Heart right ventricle (tissue), 16 donors: ENCODE measurements around the gene NAGPA. TPM values are rescaled to one million over a fixed set of nuclear protein-coding genes. Genes with fewer than 3 reads are reported as not detected.

Experiments
- ATAC-seq, 8 donors: fragments of 200-7000 bp; cut with Tn5 transposase; one replicate each; pipeline ENCODE4 v1.9.1; 2020; ENCODE audit warnings: mild to moderate bottlenecking in 8 of 8, moderate library complexity in 8 of 8, moderate number of reproducible peaks in 1 of 8
- DNase-seq, 2 donors: peaks; one replicate each; pipeline ENCODE4 v3.0.0-alpha.2; 2020
- H3K27ac ChIP-seq, 10 donors: fragments of 200-600 bp; sonication (generic) in 2 of 10; one replicate each; pipeline versions ENCODE4 v1.5.0 to v1.8.0; 2020 to 2022; ENCODE audit warnings: mild to moderate bottlenecking in 3 of 10
- H3K27me3 ChIP-seq, 7 donors: fragments of 200-600 bp; one replicate each; pipeline ENCODE4 v1.8.0; 2021 to 2022; ENCODE audit warnings: mild to moderate bottlenecking in 2 of 7
- H3K36me3 ChIP-seq, 9 donors: fragments of 200-600 bp; sonication (generic) in 1 of 9; one replicate each; pipeline versions ENCODE4 v1.5.0 to v1.8.0; 2020 to 2022; ENCODE audit warnings: mild to moderate bottlenecking in 2 of 9
- H3K4me1 ChIP-seq, 9 donors: fragments of 200-600 bp; sonication (generic) in 1 of 9; one replicate each; pipeline versions ENCODE4 v1.5.0 to v1.8.0; 2020 to 2022; ENCODE audit warnings: mild to moderate bottlenecking in 4 of 9
- H3K4me3 ChIP-seq, 10 donors: fragments of 200-600 bp; sonication (generic) in 2 of 10; one replicate each; pipeline versions ENCODE4 v1.5.0 to v1.8.0; 2020 to 2022; ENCODE audit warnings: mild to moderate bottlenecking in 7 of 10, moderate library complexity in 2 of 10
- H3K9me3 ChIP-seq, 11 donors: fragments of 200-600 bp in 10 of 11; sonication (generic) in 2 of 11; one replicate each; pipeline versions ENCODE4 v1.5.0 to v1.8.0; 2013 to 2022; ENCODE audit warnings: mild to moderate bottlenecking in 2 of 11, control low read depth in 1 of 11, moderate library complexity in 1 of 11
- WGBS, 2 donors: extraction: QIAGEN DNeasy Blood & Tissue Kit; methylation state at CpG; one replicate each; pipeline ENCODE4 v1.1.7; 2013; ENCODE audit warnings: inconsistent platforms in 1 of 2; 5-methylcytosine and 5-hydroxymethylcytosine counted together
- intact Hi-C, 10 donors: fragments of 100-400 bp; cut with DNase I; formaldehyde crosslinking; loops; one replicate each; pipeline versions ENCODE4 v1.11.1 to v1.14.2; 2022
- polyA plus RNA-seq, 2 donors: library from polyadenylated mRNA; stranded (reverse); fragments of 200-250 nt; gene quantifications; one replicate each; pipeline ENCODE4 v1.2.3, GENCODE V29; 2013
- total RNA-seq, 10 donors: library from RNA; stranded (reverse); fragmentation: NEBNext Ultra II Directional in 3 of 10; extraction: Animal tissue kit (Norgen Biotek cat#: 25700) in 3 of 10; gene quantifications; one replicate each; pipeline versions ENCODE4 v1.2.1 to v1.2.4, GENCODE V29; 2021 to 2023
- TF ChIP-seq, protein P1 (sequence below), 9 donors: fragments of 200-600 bp; sonication (generic) in 2 of 9; IDR thresholded peaks; one replicate each; pipeline versions ENCODE4 v1.5.0 to v1.8.0; 2021 to 2022; ENCODE audit warnings: antibody characterized with exemption in 9 of 9, mild to moderate bottlenecking in 5 of 9, moderate library complexity in 1 of 9
- donor health status: Arrhythmogenic right ventricular cardiomyopathy.
- donor health status: ischemic (EF 13 %, LVEDD 7.1; RV severe dilation, severe dysfunction).
- donor health status: healthy with polysubstance abuse.
- donor health status: DM: no; HTN: yes; CAD: no.
- donor health status: DM: no; HTN: no; CAD: no.
- donor health status: ischemic (EF 25% LVEDD 6.9; RV normal size, moderate dysfunction).
- donor health status: ischemic (EF 25% LVEDD 5.7; RV mildly dilated, moderate dysfunction).
- donor health status: healthy.
- donor health status: DM: yes; HTN: yes; CAD: no.
- donor health status: Ischemic cardiomyopathy.
- donor health status: ischemic (EF 35%, LVEDD 5.7; RV mildly dilated, moderate dysfunction).
- donor health status: nonischemic (EF 11% LVEDD 7.7; RV severe dilation, severe dysfunction).
- donor health status: DM: yes; HTN: yes; CAD: no.
- donor health status: PGD.
- donor health status: ischemic (EF 29% LVEDD 5.4; RV normal size, mild dysfunction).
- donor health status: nonischemic (EF 23%, LVEDD 6.1; RV moderate dilation, normal function).

The NAGPA gene
- total and polyA plus RNA-seq, 12 donors: 4.7 to 11.0 (median 6.7) TPM

GRCh38 chr16:5027086-5027485, 6.6 kb downstream of the NAGPA start:
- TF ChIP-seq, protein P1, sequence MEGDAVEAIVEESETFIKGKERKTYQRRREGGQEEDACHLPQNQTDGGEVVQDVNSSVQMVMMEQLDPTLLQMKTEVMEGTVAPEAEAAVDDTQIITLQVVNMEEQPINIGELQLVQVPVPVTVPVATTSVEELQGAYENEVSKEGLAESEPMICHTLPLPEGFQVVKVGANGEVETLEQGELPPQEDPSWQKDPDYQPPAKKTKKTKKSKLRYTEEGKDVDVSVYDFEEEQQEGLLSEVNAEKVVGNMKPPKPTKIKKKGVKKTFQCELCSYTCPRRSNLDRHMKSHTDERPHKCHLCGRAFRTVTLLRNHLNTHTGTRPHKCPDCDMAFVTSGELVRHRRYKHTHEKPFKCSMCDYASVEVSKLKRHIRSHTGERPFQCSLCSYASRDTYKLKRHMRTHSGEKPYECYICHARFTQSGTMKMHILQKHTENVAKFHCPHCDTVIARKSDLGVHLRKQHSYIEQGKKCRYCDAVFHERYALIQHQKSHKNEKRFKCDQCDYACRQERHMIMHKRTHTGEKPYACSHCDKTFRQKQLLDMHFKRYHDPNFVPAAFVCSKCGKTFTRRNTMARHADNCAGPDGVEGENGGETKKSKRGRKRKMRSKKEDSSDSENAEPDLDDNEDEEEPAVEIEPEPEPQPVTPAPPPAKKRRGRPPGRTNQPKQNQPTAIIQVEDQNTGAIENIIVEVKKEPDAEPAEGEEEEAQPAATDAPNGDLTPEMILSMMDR (IDR thresholded peaks at IDR 0.05): no peak
- intact Hi-C loops: no loop called here
- peak in 1 of 8 donors; percentile 27 for ATAC-seq
- Histone ChIP-seq H3K27ac (no peak overlapping the region), H3K4me1 (peaks cover 0 to 13% (median 0%) of the 10 kb centered on the region in 9 donors), H3K4me3 (no peak overlapping the region), H3K27me3 (no peaks in the 10 kb centered on the region), H3K36me3 (peaks cover 0 to 40% (median 0%) of the 10 kb centered on the region in 9 donors), H3K9me3 (no peaks in the 10 kb centered on the region)
- WGBS, 2 donors: 92 to 96% methylated on average over 7 of the region's 7 CpGs
- DNase-seq: no peak

DNA sequence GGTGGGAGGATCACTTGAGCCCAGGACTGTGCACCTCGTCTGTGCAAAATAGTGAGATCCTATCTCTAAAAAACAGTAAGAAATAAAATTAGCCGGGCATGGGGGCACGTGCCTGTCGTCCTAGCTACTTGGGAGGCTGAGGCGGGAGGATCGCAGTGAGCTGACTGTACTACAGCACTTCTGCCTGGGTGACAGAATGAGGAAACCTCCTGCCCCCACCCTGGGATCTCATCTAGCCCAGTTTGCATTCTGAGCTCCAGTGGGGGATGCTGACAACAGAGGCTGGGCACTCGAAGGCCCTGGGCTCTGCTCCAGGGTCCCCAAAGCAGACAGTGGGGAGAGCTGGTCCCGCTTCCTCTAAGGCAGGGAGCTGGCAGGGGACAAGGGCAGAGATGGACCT, 7.1 kb downstream of the NAGPA start:
- H3K27me3 ChIP-seq: no peaks in the 10 kb centered on the region
- peaks cover 0 to 40% (median 0%) of the 10 kb centered on the region in 9 donors for H3K36me3 ChIP-seq
- no peak for DNase-seq
- peaks cover 0 to 13% (median 0%) of the 10 kb centered on the region in 9 donors for H3K4me1 ChIP-seq
- no peak overlapping the region for H3K4me3 ChIP-seq
- whole genome bisulfite sequencing, 2 donors: 90 to 92% methylated on average over 8 of the region's 8 CpGs
- no peak for ATAC-seq
- intact Hi-C loops: no loop called here
- TF ChIP-seq, protein P1 (IDR thresholded peaks at IDR 0.05): no peak
- no peaks in the 10 kb centered on the region for H3K9me3 ChIP-seq
- H3K27ac ChIP-seq: no peak overlapping the region

- ATAC-seq (peak in 6 of 8 donors; percentile 18 to 69 (median 49)), DNase-seq (peak; percentile 33 to 46)
- TF ChIP-seq, protein P1 (IDR thresholded peaks at IDR 0.05): peak in 8 of 9 donors; percentile 11 to 56 (median 37)
- Histone ChIP-seq H3K4me1 (peaks cover 0 to 13% (median 0%) of the 10 kb centered on the region in 9 donors), H3K9me3 (no peaks in the 10 kb centered on the region), H3K27ac (no peak overlapping the region), H3K27me3 (no peaks in the 10 kb centered on the region), H3K4me3 (no peak overlapping the region), H3K36me3 (peaks cover 0 to 30% (median 0%) of the 10 kb centered on the region in 9 donors)
- WGBS, 2 donors: 37 to 38% methylated on average over 17 of the region's 17 CpGs
- intact Hi-C loops: no loop called here
Measured at GRCh38 chr16:5025171-5025632, 8.5 kb downstream of the NAGPA start.

- TF ChIP-seq, protein P1 (IDR thresholded peaks at IDR 0.05): peak in 2 of 9 donors; percentile 15 to 24
- Histone ChIP-seq H3K4me1 (peaks cover 0 to 13% (median 0%) of the 10 kb centered on the region in 9 donors), H3K27me3 (no peaks in the 10 kb centered on the region), H3K4me3 (no peak overlapping the region), H3K36me3 (peaks cover 0 to 24% (median 0%) of the 10 kb centered on the region in 9 donors), H3K27ac (no peak overlapping the region), H3K9me3 (no peaks in the 10 kb centered on the region)
- DNase-seq (no peak), ATAC-seq (peak in 5 of 8 donors; percentile 35 to 61 (median 40))
- WGBS, 2 donors: 34 to 46% methylated on average over 4 of the region's 4 CpGs
- intact Hi-C loops: loop anchor here in 1 of 10 donors (5.0 kb wide), 1 partner anchor 57 kb away; no protein-coding TSS in a partner anchor
Measured at GRCh38 chr16:5024632-5025031, 9.1 kb downstream of the NAGPA start.
